Parathyroid adenoma (tissue), 2 donors: ENCODE measurements around the gene OXSM.

Source experiments
- H2AFZ ChIP-seq: fragments of 300-600 bp; sonication (generic); one replicate; pipeline ENCODE4 v1.7.0; 2017; ENCODE audit warnings: antibody characterized with exemption, mild to moderate bottlenecking
- H3K27ac ChIP-seq: fragments of 300-600 bp; sonication (generic); one replicate; pipeline ENCODE4 v1.7.0; 2017
- H3K27me3 ChIP-seq: fragments of 300-600 bp; sonication (generic); one replicate; pipeline ENCODE4 v1.7.0; 2017; ENCODE audit warnings: low read length; ENCODE audit not compliant: control insufficient read depth, insufficient read depth
- H3K36me3 ChIP-seq: fragments of 300-600 bp; sonication (generic); one replicate; pipeline ENCODE4 v1.7.0; 2017; ENCODE audit warnings: low read length; ENCODE audit not compliant: control insufficient read depth, insufficient read depth
- H3K4me1 ChIP-seq: fragments of 300-600 bp; sonication (generic); one replicate; pipeline ENCODE4 v1.7.0; 2017; ENCODE audit warnings: control low read depth
- H3K4me2 ChIP-seq: fragments of 300-600 bp; sonication (generic); one replicate; pipeline ENCODE4 v1.7.0; 2017; ENCODE audit warnings: low read length
- H3K4me3 ChIP-seq: fragments of 300-600 bp; sonication (generic); one replicate; pipeline ENCODE4 v1.7.0; 2017; ENCODE audit warnings: low read depth, low read length
- H3K79me2 ChIP-seq: fragments of 300-600 bp; sonication (generic); one replicate; pipeline ENCODE4 v1.7.0; 2017; ENCODE audit warnings: control low read depth
- H3K9ac ChIP-seq: fragments of 300-600 bp; sonication (generic); one replicate; pipeline ENCODE4 v1.7.0; 2017; ENCODE audit warnings: mild to moderate bottlenecking
- H3K9me3 ChIP-seq: fragments of 300-600 bp; sonication (generic); one replicate; pipeline ENCODE4 v1.7.0; 2017; ENCODE audit warnings: low read length; ENCODE audit not compliant: control insufficient read depth
- TF ChIP-seq, protein P1 (sequence below): fragments of 300-600 bp; sonication (generic); IDR thresholded peaks from one replicate; pipeline ENCODE4 v1.7.0; 2017; ENCODE audit warnings: antibody characterized with exemption, mild to moderate bottlenecking
- donor health status: primary hyperparathyroidism.

OXSM gene

DNA sequence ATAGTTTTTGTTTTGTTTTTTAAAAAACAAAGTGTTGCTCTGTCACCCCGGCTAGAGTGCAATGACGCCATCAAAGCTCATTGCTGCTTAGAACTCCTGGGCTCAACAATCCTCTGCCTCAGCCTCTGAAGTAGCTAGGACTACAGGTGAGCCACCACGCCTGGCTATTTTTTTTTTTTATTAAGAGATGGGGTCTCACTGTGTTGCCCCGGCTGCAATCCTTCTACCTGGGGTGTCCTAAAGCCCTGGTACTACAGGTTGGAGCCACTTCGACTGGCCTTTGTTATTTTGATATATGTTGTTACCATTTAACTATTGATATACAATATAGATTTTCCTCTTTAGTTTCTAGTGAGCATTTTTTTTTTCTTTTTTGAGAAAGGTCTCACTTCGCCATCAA lies 9.3 kb upstream of the OXSM start:
- Histone ChIP-seq H3K9ac (no peak overlapping the region), H3K27ac (no peak overlapping the region), H3K36me3 (no peaks in the 10 kb centered on the region), H3K27me3 (no peaks in the 10 kb centered on the region), H3K9me3 (no peaks in the 10 kb centered on the region), H3K4me2 (no peak overlapping the region), H2AFZ (no peak overlapping the region), H3K79me2 (peaks cover 5% of the 10 kb centered on the region), H3K4me3 (no peak overlapping the region), H3K4me1 (peaks cover 3% of the 10 kb centered on the region)
- TF ChIP-seq, protein P1, sequence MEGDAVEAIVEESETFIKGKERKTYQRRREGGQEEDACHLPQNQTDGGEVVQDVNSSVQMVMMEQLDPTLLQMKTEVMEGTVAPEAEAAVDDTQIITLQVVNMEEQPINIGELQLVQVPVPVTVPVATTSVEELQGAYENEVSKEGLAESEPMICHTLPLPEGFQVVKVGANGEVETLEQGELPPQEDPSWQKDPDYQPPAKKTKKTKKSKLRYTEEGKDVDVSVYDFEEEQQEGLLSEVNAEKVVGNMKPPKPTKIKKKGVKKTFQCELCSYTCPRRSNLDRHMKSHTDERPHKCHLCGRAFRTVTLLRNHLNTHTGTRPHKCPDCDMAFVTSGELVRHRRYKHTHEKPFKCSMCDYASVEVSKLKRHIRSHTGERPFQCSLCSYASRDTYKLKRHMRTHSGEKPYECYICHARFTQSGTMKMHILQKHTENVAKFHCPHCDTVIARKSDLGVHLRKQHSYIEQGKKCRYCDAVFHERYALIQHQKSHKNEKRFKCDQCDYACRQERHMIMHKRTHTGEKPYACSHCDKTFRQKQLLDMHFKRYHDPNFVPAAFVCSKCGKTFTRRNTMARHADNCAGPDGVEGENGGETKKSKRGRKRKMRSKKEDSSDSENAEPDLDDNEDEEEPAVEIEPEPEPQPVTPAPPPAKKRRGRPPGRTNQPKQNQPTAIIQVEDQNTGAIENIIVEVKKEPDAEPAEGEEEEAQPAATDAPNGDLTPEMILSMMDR = no peak

DNA sequence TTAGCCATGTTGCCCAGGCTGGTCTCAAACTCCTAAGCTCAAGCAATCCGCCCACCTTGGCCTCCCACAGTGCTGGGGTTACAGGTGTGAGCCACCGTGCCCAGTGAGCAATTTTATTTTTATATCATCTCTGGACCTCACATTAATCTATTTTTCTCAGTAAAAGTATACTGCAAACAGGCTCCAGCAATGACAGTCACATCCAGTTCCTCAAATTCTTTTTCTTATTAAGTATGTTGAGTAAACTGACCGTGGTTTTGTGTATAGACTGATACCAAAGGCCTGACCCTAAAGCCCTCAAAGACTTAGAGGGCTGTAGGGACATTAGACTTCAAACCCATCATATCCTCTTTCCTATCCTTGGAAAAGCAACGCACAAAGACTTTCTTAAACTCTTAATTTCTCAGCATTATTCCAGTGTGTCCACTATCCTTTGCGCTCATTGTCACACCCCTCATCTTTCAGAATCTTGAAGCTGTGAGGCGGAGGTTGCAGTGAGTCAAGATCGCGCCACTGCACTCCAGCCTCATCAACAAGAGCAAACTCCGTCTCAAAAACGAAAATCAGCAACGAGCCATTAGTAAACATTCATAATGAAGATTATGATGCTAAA lies 8.6 kb upstream of the OXSM start:
- Histone ChIP-seq H3K9ac (no peak overlapping the region), H3K4me3 (no peak overlapping the region)

DNA sequence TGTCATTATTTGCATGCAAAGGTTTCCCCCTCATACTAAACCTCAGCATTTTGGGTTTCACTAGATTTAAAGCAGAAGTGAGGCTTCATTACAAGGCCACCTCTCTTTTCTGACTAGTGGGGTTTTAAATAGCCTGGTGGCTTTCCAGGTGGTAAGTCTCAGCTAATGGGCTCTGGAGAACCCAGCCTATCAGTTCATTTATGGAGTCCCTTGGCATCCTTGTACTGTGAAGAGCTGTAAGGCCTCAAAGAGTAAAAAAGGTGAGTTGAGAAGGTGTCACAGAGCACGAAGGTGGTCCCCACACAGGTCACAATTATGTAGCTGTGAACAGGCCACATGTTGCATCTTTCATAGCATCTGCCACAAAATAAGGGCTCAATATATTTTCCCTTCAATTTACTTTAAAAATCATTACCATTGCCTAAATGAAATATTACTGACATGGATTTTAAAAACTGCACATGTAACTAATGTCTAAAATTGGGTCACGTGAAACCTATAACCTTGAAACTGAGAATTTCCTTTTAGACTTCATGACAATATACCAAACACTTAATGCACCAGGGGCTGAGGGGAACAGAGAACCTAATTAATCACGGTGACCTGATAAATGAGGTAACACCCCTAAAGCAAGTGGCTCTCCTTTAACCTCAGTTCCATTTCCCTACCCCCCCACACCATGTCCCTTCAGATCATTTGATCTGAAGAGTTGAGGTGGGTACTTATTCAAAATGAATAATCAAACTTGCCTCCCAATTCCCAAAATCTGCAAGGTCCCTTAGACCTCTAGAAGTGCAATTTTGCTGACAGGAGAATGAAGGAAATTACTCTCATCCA lies 7.9 kb upstream of the OXSM start:
- Histone ChIP-seq H3K4me2 (peak overlapping the region; percentile 80), H3K4me3 (peak overlapping the region; percentile 78), H3K27ac (no peak overlapping the region), H2AFZ (no peak overlapping the region), H3K9ac (no peak overlapping the region), H3K27me3 (no peaks in the 10 kb centered on the region), H3K36me3 (no peaks in the 10 kb centered on the region), H3K9me3 (no peaks in the 10 kb centered on the region), H3K4me1 (peaks cover 3% of the 10 kb centered on the region), H3K79me2 (peaks cover 5% of the 10 kb centered on the region)
- TF ChIP-seq, protein P1 = no peak

More for the DNA sequence above, 8.6 kb upstream of the OXSM start:
- Histone ChIP-seq H3K9me3 (no peaks in the 10 kb centered on the region), H3K27me3 (no peaks in the 10 kb centered on the region), H3K27ac (no peak overlapping the region), H3K4me2 (no peak overlapping the region), H3K4me1 (peaks cover 3% of the 10 kb centered on the region), H3K36me3 (no peaks in the 10 kb centered on the region), H3K79me2 (peaks cover 5% of the 10 kb centered on the region), H2AFZ (no peak overlapping the region)
- TF ChIP-seq, protein P1 = no peak

DNA sequence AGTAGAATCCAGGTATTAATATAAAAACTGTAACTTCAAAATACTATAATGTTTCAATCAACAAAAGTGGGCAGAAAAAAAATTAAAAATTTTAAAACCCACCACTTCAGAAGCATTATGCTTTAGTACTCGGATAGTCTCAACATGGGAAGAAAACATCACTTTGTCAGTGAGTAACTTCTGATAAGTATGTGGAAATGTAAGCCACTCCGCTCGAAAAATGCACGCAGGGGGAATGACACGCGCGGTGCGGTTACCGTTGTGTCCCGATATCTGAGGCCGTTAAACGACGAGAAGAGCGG lies 7.3 kb upstream of the OXSM start:
- Histone ChIP-seq H3K4me3 (peak overlapping the region; percentile 78), H3K79me2 (peaks cover 5% of the 10 kb centered on the region), H3K4me2 (peak overlapping the region; percentile 80), H3K9me3 (no peaks in the 10 kb centered on the region), H3K27me3 (no peaks in the 10 kb centered on the region), H3K27ac (peak overlapping the region; percentile 72), H3K9ac (no peak overlapping the region), H3K36me3 (no peaks in the 10 kb centered on the region), H3K4me1 (peaks cover 3% of the 10 kb centered on the region), H2AFZ (peak overlapping the region; percentile 91)
- TF ChIP-seq, protein P1 = no peak
